NCI-H146 treated with DMSO at 0.1 percent for 48 hours (cell line): ENCODE measurements around the gene CPVL.
"Not testable (repeated sequence)": the region's sequence is repeated elsewhere in the genome, so short reads cannot be mapped to it uniquely, and the experiment has no call there.

Experiments used
- DNase-seq: peaks from one replicate; lab custom pipeline; 2025; ENCODE audit not compliant: unreplicated experiment; lab: John Stamatoyannopoulos, UW

The CPVL gene

GRCh38 chr7:29093091-29093490 lies 53.2 kb downstream of the CPVL start:
- not testable (repeated sequence) for DNase-seq

DNA sequence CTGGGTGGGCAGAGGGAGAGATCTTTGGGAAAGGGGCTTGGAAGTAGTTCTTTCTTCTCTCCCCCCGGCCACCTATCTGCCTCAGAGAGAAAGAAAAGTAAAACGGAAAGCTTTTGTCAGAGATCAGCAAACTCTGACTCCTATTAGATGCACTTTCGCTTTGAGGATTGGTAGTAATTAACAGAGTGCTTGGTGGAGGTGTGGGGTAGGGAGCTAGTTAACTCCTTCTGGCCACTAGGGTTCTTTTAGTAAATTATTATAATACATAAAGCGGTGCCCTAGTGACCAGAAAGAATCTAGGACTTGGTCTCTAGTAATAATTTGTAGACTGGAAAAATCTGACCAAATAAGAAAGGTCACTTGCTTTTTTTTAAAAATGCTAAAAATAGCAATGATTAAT lies 54.6 kb downstream of the CPVL start:
- DNase-seq, result no peak

GRCh38 chr7:29090836-29091601 lies 55.3 kb downstream of the CPVL start:
- DNase-seq, result no peak

GRCh38 chr7:29090151-29090805 lies 56.1 kb downstream of the CPVL start:
- no peak for DNase-seq

- DNase-seq, result no peak
Observed at GRCh38 chr7:29087840-29088170, 58.5 kb downstream of the CPVL start.

DNA sequence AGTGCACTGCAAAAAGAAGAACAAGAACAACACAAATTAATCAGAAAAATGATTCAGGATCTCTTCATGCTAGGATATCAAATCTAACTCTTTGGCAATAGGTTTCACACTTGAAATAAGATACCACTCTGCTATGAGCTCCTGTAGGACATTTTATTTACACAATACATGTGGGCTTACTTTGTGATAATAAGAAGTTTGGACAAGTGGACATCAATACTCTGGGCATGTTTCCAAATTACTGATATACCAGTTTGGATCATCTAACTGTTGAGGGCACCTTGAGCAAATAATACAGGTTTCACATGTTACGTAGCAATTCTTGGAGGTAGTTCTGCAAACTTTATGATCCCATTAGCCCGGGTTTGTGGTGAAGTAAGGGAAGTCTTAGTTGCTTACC lies 59.8 kb downstream of the CPVL start:
- DNase-seq, result peak; percentile 12

GRCh38 chr7:29084832-29085231 lies 61.5 kb downstream of the CPVL start:
- no peak for DNase-seq

DNA sequence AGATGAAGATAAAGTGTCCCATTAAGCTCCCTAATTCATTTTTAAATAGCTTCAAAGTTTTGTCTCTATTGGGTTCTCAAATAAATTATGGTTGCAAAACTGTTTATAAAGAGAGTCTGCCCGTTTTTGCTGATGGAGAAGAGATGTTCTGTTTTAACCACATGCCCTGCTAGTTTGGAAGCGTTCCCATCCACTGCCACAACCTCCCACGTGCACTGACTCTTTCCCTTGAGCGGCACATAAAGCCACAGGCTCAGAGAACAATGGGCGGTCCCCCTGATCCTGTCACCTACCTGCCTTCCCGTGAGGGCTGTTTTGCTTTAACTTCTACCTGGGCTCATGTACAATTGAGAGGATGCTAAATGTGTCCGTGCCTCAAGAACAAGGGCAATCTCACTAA lies 65.5 kb downstream of the CPVL start:
- no peak for DNase-seq

DNA sequence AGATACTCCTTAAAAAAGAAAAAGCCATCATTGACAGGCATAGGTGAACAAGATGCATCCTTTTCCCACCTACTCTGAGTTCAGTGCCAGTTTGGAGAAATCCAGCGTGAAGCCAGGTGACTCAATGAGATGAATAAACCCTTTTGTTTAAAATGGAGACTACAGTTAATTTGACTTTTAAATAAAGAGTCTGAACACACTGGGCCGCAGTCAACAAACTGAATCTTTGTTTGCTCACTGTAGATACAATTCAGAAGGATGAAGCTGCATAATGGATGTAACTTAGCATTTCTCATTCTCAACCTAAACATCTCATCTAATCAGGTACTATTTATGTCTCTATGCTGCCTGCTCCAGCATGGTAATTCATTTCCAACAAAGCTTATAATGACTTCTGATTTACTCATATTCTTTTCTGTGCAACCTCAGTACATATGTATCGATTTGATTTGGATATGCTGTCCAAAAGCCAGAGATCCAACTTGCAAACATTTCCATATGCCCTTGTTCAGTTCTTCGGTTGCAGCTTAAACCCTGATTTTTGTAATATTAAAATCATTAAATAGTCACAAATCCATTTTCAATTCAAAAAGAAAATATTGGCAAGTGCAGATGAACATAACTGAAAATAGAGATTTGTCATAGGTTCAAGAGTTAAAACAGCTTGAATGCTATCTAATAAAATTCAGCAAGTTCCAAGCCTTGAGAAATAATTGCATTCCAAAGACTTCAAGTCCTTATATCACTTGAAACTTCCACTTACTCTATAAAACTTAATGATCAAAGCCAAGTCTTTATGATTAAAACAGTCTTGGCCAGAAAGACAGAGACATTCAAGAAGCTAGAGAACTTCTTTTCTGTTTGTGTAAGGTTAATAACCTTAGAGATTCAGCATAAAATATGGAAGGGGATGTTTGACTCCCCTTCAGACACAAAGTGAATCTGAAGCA lies 67.8 kb downstream of the CPVL start:
- peak; percentile 57 for DNase-seq

DNA sequence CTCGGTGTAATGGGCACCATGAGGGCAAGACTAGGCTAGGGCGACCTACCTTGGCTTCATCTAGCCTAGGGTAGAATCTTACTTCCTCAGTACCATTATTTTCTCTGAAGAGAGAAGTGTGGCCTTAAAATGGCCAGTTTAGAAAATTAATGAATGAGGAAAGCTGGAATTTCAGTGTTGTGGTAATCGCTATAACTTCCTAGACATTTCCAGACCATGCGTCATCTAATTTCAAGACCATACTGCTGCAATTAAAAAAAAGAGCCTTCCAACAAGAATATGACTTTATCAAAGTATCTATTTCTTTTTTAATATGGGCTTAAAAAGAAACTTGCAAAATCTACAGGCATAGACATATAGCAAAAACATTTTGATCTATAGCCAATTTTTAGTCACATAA lies 68.5 kb downstream of the CPVL start:
- no peak for DNase-seq

GRCh38 chr7:29077176-29077575 lies 69.2 kb downstream of the CPVL start:
- no peak for DNase-seq

DNA sequence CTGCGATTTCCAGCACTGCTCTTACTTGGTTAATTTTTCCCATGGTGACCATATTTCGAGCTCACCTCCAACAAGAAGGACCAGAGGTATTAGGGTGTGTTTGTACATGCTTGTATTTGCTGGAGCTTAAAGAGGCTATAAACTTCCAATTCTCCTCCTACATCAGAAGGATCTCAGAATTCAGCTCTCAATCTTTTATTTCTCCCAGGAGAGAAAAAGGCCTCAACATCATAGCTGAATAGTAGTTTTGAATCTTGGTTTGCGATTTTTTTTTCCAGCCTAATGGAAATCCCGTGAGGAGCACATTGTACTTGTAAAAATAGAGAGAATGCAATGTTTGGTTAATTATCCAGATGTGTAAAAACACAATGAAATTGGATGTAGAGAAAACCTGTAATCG lies 69.7 kb downstream of the CPVL start:
- no peak for DNase-seq

GRCh38 chr7:29075606-29076005 lies 70.7 kb downstream of the CPVL start:
- no peak for DNase-seq

DNA sequence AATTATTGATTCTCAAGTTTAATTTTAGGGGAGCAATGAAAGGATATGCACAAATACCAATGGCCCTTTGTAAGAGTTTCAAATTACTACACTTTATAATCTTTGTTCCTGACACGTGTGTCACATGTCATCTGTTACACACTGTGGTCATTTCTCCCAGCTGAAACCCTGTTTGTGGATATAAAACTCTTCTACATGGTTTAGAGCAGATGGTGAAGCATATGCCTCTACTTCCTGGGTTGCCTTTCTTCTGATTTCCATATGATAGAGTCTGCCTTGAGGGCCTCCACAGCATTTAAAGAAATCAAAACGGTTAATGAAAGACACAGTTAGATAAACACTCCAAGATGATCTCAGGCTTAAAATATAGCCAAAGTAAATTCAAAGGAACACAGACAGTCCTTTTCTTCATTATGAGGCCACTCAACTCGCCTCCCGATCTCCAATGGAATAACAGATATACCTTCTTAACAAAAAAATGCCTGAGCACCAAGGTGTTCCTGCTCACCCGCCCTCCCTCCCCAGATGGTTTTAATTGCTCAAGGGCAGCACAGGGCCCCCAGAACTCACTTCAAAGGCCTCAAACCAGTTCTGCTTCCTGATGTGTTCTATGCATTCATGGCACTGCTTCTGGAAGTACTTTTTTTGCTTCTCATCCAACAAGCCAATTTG lies 75.0 kb downstream of the CPVL start:
- DNase-seq, result no peak

- no peak for DNase-seq
Observed at GRCh38 chr7:29066641-29067040, 79.7 kb downstream of the CPVL start.

- DNase-seq, result no peak
Observed at GRCh38 chr7:29065181-29065857, 81.0 kb downstream of the CPVL start.

GRCh38 chr7:29063872-29064271 lies 82.5 kb downstream of the CPVL start:
- DNase-seq, result no peak

DNA sequence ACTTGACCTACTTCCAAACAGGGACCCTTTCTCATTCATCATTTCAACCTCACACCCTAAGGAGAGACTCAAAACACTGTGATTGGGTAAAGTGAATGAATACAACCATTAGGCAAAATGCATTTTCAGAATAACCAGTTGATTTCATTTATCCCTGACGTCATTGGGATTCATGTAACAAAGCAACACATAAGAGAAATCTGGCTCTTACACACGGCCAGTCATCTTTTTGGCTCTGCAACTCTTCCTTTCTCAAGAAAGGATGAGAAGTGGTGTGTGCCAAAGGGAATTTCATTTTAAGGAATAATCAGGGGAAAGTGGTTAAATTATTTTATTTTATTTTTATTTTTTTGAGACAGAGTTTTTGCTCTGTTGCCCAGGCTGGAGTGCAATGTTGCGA lies 83.1 kb downstream of the CPVL start:
- DNase-seq, result no peak

DNA sequence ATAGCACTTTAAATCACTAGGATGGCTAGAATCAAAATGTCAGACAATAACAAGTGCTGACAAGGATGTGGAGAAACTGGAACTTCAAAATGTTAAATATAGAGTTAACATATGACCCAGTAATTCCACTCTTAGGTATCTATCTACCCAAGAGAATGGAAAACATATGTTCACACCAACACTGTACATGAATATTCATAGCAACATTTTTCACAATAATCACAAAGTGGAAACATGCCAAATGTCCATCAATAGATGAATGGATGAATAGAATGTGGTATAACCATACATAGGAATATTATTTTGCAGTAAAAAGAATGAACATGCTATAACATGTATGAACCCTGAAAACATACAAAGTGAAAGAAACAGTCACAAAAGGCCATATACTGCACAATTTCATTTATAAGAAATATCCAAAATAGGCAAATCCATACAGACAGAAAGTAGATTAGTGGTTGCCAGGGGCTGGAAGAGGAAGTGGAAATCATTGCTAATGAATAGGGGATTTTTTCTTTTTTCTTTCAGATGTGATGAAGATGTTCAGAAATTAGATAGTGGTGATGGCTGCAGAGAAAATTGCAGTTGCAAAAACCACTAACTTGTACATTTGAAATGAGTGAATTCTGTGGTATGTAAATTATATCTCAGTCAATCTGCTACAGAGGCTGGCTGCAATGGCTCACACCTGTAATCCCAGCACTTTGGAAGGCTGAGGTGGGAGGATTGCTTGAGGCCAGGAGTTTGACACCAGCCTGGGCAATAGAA lies 93.0 kb downstream of the CPVL start:
- no peak for DNase-seq

DNA sequence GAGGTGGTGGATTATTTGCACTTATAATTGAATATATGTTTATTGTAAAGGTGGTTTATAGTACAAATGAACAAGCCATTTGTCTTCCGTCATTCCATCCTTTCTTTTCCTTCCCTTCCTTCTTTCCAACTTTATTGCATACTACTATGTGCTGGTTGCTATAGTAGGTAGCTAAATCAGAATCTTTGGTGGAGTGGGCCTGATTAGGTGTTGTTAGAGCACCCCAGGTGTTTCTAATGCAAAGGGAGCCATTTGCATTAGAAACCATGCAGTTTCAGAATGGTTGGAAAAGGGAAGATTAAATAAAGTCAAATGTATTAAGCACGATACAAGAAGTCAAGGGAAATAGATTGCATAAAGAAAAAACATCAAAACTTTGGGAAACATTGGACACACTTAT lies 99.4 kb downstream of the CPVL start:
- DNase-seq, result no peak
